ENCODE data around the gene PDE4DIP.
"Not testable (repeated sequence)": the region's sequence is repeated elsewhere in the genome, so short reads cannot be mapped to it uniquely, and the experiment has no call there.

PDE4DIP gene

DNA sequence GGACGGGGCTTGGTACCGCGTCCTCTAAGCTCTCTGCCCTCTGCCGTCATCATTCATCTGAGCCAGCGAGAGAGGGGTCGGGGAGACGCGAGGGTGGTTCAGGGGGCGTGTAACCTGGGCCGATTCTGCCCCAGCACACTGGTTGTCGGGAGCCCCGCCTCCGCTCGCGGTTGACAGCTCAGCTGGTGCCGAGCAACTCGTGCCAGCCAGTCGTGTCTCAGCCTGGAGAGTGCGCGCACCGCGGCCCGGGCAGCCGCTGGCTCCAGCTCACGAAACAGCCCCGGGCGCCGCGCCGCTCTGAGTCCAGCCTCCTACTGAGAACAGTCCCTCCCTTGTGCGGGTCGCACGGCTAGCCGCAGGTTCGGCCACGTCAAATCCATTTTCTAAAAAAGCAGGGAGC is at the start of gene PDE4DIP:
PDE4DIP (plus strand) TSS at position 209 of the 400 bp plus-strand sequence. CDS start 347 bp downstream, outside the sequence.
- DNase-seq, result not testable (repeated sequence)

DNA sequence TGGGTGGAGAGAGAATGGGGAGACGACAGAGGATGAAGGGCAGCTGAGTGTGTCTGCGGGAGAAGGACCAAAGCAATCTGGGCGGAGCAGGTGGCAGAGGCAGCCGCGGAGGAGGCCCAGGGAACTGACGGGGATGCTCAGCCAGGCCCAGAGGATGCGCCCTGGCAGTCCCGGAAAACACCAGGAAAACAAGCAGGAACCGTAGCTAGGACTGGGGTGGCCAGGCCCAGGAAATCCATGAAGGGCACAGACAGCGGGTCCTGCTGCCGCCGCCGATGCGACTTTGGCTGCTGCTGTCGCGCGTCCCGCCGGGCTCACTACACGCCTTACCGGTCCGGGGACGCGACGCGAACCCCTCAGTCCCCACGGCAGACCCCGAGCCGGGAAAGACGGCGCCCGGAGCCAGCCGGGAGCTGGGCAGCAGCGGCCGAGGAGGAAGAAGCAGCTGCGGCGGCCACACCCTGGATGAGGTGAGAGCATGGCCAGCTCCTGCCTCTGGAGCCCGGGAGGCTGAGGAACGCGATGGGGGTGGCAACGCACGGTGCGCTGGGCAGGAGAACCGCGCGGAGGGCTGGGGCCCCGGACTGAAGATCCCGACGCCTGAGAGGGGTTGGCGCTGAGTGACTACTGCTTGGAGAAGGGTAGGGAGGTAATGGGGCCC is 35.8 kb upstream of the PDE4DIP start:
- not testable (repeated sequence) for DNase-seq

DNA sequence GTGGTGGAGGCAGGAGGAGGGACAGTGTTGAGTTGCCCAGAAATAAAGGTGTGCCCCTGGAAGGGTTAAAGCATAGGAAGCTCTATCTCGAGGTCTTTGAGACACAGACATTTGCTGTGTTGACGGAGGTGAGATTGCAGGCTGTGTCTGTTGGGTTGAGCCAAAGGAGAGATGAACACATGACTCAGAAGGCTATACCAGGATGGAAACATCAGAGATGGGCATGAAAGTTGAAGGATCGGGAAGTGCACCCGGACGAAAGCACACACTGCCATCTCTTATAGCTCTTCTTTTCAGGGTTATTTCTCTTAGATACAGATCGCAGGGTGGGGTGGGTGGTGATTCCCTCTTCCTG is 35.3 kb upstream of the PDE4DIP start:
- not testable (repeated sequence) for DNase-seq

DNA sequence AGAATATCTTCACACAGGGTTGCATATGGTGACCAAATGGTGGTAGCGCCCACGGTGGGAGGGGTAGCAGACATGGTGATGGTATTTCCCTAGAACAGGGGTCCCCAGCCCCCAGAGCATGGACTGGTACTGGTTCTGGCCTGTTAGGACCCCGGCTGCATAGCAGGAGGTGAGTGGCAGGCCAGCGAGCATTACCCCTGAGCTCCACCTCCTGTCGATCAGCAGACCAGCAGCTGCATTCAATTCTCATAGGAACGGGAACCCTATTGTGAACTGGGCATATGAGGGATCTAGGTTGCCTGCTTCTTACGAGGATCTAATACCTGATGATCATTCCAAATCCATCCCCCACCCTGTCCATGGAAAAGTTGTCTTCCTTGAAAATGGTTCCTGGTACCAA is 22.0 kb upstream of the PDE4DIP start:
- not testable (repeated sequence) for DNase-seq

DNA sequence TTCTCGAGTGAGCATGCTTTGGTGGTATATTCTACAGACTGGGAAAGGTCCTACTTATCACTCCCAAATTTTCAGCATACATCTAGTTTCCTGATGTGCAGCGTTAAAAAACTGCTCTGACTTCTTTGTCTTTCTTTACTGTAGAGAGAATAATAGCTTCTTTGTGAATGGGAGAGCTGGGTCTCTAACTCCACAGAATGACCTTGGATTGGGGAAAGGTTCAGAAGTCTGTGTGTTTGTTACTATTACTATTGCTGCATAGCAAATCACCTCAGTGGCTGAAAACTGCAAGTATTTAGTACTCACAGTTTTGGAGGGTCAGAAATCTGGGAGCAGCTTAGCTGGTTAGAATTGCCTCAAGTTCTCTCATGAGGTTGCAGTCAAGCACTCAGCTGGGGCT is 20.4 kb upstream of the PDE4DIP start:
- DNase-seq, result not testable (repeated sequence)

DNA sequence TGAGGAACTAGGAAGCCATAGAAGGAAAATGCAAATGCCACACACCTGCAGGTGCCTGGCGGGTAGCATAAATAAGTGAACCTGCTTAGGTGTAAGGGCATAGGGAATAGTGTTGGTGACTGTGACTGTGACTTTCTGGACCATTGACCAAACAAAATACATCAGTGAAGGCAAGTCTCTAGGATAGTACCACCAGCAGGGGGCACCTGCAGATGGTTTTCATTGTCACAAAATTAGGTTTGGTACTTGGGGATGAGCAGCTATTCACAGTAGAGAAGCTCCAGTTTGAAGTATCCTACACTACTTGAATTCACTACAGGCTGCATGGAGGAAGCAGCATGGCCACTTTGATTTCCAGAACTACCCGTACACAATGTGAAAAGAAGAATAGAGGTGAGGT is 19.2 kb upstream of the PDE4DIP start:
- not testable (repeated sequence) for DNase-seq

DNA sequence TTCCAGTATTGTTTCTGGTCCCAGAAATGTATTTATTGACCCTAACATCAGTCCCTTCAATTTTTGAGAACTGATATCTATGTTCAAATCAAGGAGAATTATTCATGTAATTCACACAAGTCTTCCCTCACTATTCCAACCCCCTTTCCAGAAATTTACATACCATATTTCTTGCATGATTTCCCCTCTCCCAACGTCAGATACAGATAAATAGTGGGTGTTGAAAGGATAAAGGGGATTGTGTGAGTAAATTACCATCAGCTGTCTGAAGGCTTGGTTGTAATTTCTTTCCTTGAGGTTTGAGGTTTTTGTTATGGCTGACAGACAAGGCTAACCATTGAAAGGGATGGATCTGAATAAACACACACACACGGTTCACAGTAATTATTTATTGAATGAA is 15.7 kb upstream of the PDE4DIP start:
- not testable (repeated sequence) for DNase-seq

DNA sequence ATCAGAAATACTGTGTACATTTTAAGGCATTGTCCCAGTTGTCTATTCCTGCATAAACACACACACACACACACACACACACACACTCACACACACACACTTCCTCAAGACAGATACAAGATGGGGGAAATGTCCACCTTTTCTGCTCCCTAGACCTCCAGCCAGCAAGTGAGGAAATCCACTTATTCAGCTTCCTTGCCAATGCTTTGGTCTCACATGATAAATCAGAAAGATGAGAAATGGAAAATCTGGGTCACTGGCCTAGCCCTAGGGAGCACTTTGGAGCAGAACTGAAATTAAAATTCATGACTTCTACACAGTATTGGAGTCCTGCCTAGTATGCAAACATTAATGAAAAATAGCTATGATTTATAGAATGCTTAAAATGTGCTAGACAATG is 15.3 kb upstream of the PDE4DIP start:
- not testable (repeated sequence) for DNase-seq

DNA sequence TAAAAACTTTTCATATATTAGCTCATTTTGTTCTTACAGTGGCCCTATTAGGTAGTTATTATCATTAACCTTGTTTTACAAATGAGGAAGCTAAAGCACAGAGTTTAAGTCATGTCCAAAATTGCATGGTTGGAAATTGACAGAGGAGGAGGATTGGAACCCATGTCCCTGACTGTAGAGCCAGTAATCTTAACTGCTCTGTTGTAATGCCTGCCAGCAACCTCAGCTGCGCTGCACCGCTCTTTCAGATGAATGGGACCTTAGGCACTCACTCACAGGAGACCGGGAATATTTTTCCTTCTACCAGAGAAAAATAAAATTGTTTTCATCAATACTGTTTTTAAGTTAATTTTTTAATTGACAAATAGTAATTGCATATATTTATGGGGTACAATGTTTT is 14.9 kb upstream of the PDE4DIP start:
- not testable (repeated sequence) for DNase-seq

DNA sequence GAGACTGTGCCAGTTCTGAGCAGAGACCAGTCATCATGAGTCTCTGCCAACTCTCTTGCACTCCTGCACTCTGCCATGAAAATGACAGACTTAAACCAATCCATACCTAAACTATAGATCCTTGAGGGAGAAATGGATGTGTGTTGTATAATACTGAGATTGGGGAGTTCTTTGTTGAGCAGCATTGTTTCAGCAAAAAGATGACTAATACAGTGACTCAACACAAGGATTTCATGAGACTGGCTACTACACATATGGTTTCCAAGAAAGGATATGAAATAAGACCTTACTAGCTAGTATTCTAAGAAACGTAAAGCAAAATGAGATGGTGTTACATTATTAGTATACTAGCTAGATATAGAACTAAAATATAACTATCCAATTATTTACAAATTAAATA is 3.0 kb upstream of the PDE4DIP start:
- not testable (repeated sequence) for DNase-seq

DNA sequence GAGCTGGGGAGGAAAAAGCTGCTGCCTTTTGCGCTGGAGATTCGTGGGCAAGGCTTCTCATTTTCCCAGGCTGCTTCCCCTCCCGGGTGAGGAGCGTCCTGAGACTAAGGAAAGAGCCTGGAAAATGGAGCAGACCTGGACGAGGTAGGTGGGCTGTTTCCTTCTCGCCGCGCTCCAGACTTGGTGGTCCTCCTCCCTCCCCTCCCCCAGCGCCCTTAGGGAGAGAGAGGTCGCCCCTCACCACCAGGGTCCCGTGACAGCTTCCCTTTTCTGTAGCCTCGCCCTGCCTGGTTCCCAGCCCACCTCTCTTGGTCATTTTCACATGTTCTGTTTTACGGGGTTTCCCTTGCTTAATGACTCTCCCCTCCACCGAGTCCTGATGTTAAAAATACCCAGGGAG is 423 bp downstream of the PDE4DIP start:
- not testable (repeated sequence) for DNase-seq

DNA sequence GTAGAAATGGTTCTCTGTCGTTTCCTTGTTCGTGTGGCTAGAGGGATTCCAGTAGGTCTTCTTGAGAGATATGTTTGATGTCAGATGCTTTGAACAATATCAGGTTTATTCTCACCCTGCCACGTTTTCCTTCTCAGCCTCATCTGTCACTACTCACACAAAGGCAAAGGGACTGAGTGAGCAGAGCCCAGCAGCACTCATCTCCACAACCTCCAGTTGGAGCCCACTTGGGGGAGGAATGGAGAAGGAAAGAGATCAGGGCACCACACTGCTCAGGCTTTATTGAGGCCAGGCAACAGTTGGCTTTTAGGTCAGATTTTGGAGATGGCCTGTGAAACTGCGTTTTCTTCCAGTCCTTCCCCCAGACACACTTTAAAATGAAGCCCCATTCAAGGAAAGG is 840 bp downstream of the PDE4DIP start:
- not testable (repeated sequence) for DNase-seq

DNA sequence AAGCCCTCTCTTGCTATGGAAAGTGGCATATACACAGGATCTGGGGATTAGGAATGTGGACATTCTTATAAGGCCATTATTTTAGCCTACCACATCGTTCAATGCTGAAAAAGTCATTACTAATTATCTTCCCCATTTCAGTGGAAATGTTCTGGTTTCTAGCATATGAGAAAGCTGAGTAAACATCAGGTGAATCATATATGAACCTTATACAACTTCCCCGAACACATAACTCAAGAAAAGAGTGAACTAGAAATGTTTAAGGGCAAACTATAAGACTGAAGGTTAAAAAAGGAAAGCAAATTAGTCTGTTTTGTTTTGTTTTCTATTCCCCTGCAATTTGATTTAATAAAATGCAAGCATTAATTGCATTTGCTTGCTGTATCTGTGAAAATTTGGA is 6.1 kb downstream of the PDE4DIP start:
- DNase-seq, result not testable (repeated sequence)

DNA sequence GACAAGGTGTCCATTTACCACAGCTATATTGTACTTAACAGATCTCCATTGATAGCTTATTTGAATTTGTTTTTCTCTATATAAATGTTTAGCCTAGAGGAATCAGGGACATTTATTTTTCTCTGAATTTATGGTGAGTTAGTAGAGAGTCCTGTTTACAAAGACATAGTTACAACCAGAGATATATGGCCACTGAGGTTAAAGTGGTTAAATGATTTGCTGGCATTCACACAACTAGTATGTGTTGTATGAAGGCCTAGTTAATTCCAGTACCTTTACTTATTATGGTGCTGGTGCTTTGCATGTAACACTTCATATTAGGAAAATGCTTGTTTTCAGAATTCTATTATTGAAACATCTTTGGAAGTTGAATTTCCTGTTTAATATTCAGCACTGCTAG is 6.6 kb downstream of the PDE4DIP start:
- DNase-seq, result not testable (repeated sequence)

DNA sequence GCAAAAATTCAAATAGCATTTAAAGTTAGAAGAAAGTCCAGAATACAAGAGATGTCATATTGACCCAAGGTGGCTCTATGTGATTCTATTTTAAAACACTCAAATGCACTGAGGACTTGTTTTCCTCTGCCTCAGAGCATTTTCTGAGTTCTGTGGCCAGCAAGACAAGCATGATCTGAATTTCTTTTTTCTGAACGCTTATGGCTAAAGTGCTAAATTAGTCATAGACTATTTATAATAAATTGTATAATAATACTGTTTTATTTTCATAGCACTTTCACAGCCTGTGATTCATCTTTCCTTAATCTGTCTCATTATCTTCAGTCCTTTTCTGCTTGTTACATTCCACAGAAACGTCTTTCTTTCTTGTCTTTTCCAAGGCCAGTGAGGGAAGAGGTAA is 7.5 kb downstream of the PDE4DIP start:
- not testable (repeated sequence) for DNase-seq

DNA sequence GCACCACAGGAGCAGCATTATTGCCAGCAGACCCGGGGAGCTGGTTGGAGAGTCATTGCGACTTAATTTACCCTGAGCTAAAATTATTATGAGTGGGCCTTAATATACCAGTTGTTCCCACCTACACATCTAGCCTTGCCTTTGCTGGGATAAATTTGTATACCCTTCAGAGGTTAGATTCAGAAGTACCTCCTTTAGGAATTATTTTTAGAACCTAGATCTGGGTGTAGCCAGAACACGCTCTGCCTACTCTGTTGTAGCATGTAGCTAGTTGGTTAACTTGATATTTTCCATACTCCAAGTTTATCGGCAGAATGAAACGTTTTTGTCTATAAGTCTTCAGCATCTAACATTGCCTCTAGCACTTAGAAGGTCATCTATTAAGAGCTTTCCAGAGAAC is 9.1 kb downstream of the PDE4DIP start:
- DNase-seq, result not testable (repeated sequence)

DNA sequence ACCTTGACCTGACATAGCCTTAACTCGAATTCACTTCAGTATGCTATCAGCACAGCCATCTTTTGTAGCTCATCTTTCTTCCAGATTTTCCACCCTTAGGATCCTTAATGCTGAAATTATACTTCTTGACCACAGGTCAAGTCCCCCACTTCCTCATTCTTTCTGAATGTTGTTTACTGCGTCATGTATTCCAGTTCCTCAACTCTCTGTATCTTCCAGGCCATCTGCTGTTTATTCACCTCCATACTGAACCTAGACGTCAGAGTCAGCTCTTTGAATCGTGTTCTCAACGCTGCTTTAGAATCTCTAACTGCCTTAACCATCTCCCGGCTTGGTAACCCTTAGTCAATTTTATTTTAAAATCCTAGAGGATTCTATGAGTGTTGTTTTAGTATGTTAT is 9.8 kb downstream of the PDE4DIP start:
- DNase-seq, result not testable (repeated sequence)

DNA sequence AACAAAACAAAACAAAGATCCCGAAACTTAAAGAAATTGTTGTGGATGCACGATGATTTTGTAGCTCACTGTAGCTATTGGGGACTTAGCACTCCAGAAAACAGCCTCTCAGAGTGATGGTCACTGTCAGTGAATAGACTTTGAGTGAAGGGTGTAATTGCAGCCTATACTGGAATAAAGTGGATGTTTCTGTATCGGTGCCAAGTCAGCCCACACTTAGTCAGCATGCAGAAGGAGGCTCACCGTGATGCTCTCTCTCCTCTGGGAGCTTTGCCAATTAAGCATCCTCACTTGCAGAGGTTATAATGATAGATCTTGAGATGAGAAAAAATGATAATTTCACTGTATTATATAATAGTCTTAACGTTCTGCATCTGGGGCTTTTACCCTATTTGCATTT is 11.1 kb downstream of the PDE4DIP start:
- DNase-seq, result not testable (repeated sequence)

DNA sequence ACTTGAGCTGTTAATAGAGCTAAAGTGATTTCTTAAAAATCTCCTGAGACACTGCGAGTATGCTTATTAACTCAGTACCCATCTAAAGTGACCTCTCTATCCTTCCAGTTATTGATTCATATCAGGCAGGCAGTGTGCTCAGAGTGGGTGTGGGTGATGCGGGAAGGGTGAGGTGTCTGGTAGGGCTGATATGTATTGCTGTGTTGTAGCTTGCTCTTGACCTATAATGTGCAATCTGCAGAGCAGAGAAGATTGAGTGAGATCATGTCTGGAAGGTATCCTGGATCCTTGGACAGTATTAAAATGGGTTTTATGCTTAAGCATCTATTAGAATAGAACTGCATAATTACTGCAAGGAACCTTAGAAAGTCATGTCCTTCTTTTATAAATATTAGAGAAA is 15.8 kb downstream of the PDE4DIP start:
- not testable (repeated sequence) for DNase-seq

DNA sequence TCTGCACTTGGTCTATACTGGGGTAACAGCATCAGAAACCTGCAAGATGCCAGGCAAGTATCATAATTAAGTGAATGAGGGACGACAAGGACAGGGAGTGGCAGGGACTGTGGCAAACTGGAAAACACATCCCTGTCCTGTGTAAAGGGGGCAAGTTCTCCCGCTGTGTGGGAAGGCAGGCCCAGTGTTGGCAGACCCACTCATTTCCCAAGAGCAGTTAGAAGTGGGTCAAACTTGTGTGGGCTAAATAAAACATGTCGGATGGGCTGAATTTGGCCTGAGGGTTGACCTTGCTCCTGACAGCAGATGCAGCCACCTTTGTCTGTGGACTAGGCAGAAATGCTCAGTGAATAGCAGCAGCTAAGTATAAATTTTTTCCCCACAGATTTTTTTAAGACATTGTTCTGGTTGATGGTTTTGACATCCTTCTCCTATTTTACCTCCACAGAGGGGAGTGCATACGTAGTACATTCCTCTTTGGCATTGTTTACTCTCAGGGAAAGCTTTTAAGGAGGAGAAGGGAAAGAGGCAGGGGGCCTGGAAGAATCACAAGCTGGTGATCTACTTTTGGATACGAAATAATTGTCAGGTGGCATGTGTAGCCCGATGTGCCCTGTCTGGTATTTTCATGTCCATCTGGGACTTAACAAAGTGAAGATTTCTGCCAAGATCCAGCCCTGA is 16.5 kb downstream of the PDE4DIP start:
- not testable (repeated sequence) for DNase-seq

DNA sequence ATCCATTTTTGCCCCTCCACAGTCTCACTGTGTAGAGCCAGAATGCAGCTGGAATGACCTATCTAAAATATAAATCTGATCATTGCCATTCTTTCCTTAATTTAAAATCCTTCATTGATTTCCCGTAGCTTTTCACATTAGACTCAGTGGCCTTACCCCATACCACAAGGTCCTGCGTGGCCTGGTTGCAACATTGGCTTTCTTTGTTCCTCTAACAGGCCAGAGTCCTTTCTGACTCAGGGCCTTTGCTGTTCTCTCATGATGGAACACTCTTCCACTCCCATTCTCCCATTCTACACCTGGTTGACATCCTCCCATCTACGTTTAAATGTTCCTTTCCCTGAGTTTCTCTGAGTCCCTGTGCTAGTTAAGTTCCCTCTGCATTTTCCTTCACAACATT is 18.4 kb downstream of the PDE4DIP start:
- DNase-seq, result not testable (repeated sequence)

DNA sequence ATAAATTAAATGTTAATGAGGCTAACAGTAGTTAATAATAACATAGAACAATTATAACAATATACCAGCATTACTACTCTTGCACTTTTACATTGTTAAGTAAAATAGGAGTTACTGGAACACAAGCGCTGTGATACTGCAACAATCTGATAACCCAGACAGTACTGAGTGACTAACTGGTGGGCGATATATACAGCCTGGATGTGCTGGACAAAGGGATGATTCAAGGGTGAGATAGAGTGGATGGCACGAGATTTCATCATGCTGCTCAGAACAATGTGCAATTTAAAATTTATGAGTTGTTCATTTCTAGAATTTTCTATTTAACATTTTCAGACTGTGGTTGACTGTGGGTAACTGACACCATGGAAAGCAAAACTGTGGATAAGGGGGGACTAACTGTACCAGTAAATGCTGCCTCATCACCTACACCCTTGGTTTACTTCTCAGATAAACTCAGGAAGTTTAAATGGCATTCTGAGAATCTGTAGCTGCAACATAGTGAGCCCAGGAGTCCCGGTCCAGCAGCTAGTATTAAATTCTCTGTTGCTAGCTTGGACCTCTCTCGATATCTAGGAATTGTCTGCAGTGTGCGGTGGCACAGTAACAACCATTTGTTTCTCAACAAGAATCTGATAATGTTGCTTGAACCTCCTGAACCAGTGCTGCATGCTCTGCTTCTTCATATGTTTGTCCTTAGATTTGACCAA is 24.9 kb downstream of the PDE4DIP start:
- not testable (repeated sequence) for DNase-seq

DNA sequence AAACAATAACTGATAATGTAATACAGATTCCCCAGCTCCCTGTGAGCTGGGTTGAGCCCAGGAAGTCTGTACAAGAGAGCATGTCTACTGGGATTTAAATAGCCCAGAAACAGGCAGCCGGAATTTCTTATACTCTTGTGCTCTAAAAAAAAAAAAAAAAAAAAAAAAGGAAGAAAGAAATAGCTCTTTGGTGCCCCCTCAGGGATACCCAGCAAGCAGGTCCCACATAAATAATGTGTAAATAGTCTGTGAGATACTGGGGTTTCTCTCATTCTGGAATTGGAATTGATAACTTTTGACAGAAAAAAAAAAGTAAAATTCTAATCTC is 25.4 kb downstream of the PDE4DIP start:
- not testable (repeated sequence) for DNase-seq

All from hematopoietic multipotent progenitor cell treated with erythropoietin and hydrocortisone succinate and interleukin-3 and kit ligand, for 6 days (in vitro differentiated cells).